Muscle of arm (tissue), 12 donors: ENCODE results near the gene NPW. TPM values are rescaled to one million over a fixed set of nuclear protein-coding genes. Genes with fewer than 3 reads are reported as not detected.

Experiments
- DNase-seq: peaks from one replicate; pipeline ENCODE4 v3.0.0-alpha.2; 2013
- polyA plus RNA-seq, 12 donors: library from polyadenylated mRNA; unstranded; fragments of 120-200 nt; gene quantifications; one replicate each; pipeline ENCODE4 v1.2.1, GENCODE V29; 2013; ENCODE audit not compliant: insufficient read length in 12 of 12

Gene NPW
- polyA plus RNA-seq, 12 donors, result 0.56 to 3.1 (median 1.5) TPM; not detected in 2

- DNase-seq, result no peak
Measured at GRCh38 chr16:2015947-2016208, 3.7 kb upstream of the NPW start.

DNA sequence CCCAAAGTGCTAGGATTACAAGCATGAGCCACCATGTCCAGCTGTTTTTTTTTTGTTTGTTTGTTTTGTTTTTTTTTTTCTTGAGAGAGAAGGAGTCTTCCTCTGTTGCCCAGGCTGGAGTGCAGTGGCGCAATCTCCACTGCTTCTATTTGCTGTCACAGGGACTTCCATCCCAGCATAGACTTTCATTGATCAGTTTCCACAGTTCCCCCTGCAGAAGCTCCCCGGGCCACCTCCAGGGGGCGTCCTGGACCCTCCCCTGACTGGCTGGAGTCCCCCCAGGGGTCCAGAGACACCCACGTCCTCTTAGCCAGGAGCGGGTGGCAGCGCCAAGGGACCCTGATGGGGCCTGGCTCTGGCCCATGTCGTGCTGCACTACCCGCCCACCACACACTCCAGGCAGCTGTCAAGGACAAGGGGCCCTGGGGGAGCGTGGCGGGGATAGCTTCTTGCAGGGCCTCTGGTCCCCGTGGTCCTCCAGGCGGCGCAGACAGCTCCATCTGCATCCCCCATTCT is 3.1 kb upstream of the NPW start:
- no peak for DNase-seq

GRCh38 chr16:2019921-2020831 is 591 bp downstream of the NPW start:
- DNase-seq, result no peak

- DNase-seq, result no peak
Measured at GRCh38 chr16:2022723-2023091, 3.1 kb downstream of the NPW start.

GRCh38 chr16:2023092-2024031 is 3.8 kb downstream of the NPW start:
- DNase-seq, result peak; percentile 94

DNA sequence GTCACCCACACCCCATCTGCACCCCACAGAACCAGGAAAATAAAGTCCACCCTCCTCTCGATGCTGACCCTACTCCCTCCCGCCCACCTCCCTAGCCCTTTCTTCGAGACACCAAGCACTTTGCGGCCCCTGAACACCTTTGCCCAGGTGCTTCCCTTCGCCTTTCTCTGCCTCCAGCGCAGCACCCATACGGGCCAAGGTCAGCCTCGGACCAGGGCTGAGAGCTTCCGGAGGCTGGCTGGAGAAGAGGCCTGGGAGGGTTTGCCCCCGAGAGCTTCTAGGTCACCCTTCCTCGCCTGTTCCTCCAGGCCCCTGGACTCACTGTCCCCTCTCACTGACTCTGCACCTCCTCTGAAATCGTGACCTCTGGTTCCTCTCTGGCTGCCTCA is 4.4 kb downstream of the NPW start:
- DNase-seq, result no peak

GRCh38 chr16:2025251-2025650 is 5.7 kb downstream of the NPW start:
- no peak for DNase-seq

DNA sequence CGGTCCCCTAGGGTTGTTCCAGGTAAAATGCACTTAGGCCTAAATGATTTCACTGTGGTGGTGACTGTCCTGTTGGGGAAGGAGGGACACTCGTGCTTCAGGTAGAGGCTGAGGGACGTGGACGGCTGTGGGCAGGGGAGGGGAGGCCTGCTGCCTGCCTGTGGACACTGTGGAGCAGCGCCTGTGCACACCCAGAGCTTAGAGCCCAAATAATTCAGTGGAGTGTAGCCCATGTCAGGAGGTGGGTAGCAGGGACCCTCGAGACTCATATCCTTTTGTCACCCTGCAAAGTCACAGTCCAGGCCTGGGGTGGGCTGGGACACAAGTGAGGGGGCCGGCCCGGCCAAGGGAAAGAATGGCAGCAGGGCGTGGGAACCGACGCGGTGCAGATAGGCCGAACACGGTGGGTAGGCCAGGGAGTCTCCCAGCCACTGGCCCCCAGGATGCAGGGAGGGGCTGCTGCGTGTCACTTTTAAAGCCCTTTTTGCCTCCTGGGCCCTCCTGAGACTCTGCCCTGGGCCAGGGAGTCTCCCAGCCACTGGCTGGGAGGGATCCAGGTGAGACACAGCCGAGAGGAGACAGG is 6.4 kb downstream of the NPW start:
- no peak for DNase-seq

- no peak for DNase-seq
Measured at GRCh38 chr16:2026461-2027023, 7.0 kb downstream of the NPW start, which contains the start of gene NHERF2. Gene NHERF2, plus strand, starts transcription at chr16:2026902. Its CDS starts 104 bp downstream, at chr16:2027006.

- no peak for DNase-seq
Measured at GRCh38 chr16:2027024-2028010, 7.7 kb downstream of the NPW start.

DNA sequence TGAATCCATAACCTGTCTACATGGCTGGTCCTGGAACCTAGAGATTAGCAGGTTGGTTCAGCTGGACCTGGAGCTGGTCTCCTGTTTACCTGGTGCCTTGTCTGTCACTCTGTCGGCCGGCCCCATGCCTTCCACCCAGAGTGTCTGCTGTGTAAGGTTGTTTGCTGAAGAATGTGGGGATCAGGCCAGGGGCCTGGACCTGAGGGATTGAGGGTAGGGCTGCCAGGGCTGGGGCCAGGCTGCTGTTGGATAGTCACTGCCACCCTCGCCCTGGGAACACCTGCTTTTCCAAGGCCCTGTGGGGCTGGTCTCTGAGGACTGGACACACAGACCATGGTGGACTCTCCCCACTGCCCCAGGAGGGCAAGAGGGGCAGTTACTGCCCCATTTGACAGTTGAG is 8.6 kb downstream of the NPW start:
- no peak for DNase-seq

DNA sequence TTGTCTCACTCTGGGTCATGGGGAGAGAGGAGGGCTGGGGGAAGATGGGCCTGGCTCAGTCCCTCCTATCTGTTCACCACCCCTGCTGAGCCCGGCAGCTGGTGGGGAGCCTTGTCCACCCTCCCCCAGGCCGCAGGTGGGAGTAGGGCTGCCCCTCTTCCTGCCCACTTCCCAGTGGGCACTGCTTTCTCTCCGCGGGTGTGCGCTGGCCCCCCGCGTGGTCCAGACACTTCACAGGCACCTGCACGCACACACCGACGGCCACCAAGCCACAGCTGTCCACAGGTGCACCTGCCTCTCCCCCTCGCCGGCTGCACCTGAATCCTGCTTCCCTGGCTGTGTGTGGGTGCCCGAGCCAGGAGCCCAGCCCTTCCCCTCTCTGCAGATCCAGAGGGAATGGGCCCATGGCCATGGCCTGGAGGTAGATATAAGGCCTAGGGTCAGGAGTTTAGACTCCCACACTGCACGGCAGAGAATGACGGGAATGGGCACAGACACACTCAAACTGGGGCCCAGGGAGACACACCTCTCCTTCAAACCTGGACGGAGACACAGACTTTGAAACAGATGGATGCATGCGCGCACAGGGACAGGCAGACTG is 9.1 kb downstream of the NPW start:
- DNase-seq, result no peak

DNA sequence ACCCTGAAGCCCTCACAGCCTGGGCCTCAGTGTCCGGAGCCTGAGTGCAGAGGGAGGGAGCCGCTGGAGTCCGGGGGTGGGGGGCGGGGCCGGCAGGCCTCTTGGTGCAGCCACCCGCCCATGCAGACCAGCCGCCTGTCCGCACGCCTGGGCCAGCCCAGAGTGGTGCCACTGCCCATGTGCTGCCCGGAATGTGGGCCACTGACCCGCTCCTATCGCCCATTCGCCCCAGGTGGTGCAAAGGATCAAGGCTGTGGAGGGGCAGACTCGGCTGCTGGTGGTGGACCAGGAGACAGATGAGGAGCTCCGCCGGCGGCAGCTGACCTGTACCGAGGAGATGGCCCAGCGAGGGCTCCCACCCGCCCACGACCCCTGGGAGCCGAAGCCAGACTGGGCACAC is 9.8 kb downstream of the NPW start:
- no peak for DNase-seq

DNA sequence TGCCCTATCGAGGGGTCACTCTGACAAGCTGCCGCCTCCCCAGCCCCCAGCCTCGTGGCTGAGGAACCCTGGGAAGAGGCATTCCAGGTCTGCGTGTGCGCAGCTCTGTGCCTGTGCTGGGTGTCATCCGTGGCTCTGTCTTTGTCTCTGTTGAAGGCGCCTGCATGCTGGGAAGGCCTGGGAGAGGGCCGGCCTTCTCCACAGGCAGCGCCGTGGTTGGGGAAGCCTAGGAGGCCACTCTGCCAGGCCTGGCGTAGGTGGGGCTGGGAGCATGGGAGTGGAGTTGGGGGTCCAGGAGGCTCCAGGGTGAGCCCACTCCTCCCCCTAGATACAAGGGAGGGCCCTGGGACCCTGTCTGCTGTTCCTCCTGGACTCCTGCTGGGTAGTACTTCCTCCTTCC is 10.5 kb downstream of the NPW start:
- no peak for DNase-seq

DNA sequence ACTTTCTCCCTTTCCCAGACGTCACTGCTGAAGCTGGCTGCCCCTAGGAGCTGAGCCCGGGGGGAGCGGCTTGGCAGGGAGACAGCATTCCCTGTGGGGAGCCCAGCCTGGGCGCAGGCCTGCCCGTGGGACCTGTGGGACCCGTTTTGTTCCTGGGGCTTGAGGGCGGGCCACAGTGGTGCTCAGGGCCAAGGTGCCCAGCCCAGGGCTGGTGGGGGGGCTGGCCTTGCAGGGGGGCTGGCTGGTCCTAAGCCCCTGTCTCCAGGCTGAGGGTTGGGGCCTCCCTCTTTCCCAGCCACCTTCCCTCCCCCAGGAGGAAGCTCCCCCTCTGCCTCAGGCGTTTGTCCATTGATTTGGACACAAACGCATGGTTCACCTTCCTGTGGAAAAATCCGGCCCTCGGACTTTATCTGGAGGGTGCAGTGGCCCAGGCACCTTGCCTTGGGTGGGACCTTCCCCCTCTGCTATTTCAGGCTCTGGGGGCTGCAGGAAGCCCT is 11.5 kb downstream of the NPW start:
- no peak for DNase-seq

- no peak for DNase-seq
Measured at GRCh38 chr16:2032285-2033056, 12.9 kb downstream of the NPW start.

GRCh38 chr16:2033057-2033908 is 13.7 kb downstream of the NPW start:
- peak; percentile 65 for DNase-seq
